ENCODE results near the gene DLG4.
A peak's percentile ranks its signal among the peaks of the same experiment; 100 is the strongest.
"Not testable (repeated sequence)": the region's sequence is repeated elsewhere in the genome, so short reads cannot be mapped to it uniquely, and the experiment has no call there.

The DLG4 gene

GRCh38 chr17:7249214-7249613, 29.6 kb upstream of the DLG4 start:
- no peak for DNase-seq

- no peak for DNase-seq
Observed at GRCh38 chr17:7248796-7249195, 29.2 kb upstream of the DLG4 start.

GRCh38 chr17:7246779-7247178, 27.1 kb upstream of the DLG4 start:
- DNase-seq, result no peak

GRCh38 chr17:7243838-7244237, 24.2 kb upstream of the DLG4 start:
- DNase-seq, result not testable (repeated sequence)

DNA sequence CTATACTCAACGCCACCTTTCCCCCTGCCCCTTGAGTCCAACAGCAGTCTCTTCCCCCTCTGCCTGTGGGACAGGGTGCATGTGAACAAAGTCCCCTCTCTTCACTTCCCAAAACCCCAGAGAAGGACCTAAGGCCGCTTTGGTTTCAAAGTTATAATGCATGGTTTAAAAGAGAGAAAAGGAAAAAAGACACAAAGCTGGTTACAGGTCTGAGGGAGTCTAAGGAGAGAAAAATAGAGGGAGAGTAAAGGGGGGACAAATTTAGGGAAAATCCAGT, 23.8 kb upstream of the DLG4 start:
- DNase-seq, result no peak

GRCh38 chr17:7242717-7243452, 23.2 kb upstream of the DLG4 start:
- DNase-seq, result peak; percentile 79 to 88 (median 86)

- peak; percentile 81 to 90 (median 86) for DNase-seq
Observed at GRCh38 chr17:7241783-7242716, 22.4 kb upstream of the DLG4 start, which contains the start of gene GABARAP. Gene GABARAP, minus strand, starts transcription at chr17:7242449. Its CDS starts 119 bp downstream, at chr17:7242330.

DNA sequence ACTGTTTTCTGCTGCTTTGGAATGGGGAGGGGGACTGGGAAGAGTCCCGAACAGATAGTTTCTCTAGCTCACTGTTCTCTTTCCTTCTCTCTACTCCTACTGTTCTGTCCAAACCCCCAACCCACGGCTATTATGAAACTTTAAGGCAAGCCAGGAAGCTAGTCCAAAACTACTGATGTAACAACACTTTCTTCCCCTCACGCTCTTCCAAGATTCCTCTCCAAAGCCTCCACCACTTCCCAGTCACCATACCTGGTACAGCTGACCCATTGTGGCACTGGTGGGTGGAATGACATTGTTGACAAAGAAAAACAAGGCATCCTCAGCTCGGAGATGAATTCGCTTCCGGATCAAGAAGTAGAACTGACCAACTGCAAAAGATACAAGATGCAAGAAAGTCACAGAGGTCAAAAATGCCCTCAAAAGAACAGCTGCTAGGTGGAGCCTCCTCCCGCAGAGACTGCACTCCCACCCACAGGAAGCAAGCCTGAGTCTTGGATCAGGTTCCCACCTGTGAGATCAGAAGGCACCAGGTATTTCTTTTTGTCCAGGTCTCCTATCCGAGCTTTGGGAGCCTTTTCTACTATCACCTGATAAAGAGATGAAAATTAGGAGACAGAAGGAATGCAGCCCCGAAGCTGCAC, 21.6 kb upstream of the DLG4 start:
- DNase-seq, result no peak

GRCh38 chr17:7240375-7240774, 20.7 kb upstream of the DLG4 start:
- no peak for DNase-seq

GRCh38 chr17:7239091-7240027, 19.7 kb upstream of the DLG4 start, which contains the start of gene PHF23:
Gene PHF23, minus strand, starts transcription at chr17:7239457. Its CDS starts 178 bp downstream, at chr17:7239279.
- peak; percentile 94 to 96 (median 96) for DNase-seq

DNA sequence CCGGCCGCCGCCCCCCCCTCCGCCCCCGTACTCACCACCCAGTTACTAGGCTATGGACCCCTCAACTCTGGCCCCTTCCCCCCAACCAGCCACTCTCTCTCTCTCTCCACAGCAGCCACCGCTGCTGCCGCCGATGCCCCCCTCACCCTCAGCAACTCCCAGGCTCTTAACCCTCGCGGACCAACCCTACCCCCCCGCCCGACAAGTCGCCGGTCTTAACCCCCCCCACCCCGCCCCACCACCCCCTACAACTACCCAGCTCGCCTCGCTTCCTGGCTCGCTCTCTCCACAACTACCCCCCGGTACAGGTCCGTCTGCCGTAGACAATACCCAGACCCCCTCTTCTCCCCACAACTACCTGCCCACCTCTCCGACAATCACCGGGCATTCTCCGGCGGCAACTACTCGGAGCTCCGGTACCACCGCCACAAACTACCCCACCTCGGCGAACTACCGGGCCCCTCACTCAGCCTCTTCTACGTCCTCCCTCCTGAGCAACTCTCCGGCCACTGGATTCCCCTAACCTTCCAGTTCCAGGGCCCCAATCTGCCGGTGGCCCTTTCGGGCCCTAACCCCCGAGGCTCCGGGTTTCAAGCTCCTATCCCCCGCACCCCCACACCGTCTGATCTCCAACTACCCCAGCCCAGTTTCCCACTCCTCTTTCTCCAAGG, 18.9 kb upstream of the DLG4 start:
- peak in 2 of 4 experiments; percentile 48 to 52 for DNase-seq

- DNase-seq, result peak; percentile 67 to 71 (median 69)
Observed at GRCh38 chr17:7237761-7238419, 18.3 kb upstream of the DLG4 start.

DNA sequence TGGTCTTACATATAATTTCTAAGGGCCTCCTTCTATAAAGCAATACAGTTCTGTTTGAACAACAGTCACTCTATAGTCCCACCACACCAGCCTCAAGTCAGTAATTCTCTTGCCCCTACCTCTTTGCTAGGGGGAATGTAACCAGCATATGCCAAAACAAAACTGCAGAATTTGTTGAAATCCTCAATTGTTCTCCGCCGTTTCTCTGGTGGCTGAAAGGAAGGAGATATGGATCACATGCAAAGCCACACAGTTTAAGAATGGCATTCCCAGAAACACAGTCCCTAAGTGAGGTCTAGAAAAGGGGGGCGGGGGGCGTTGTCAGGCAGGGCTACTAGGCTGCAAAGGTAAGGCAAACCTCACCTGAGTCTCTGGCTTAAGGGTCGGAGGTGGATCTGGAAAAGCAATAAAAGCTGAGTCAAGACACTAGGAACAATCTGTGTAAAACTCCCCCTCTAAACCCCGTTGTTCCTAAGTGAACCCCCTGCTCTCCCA, 17.7 kb upstream of the DLG4 start:
- DNase-seq, result no peak

DNA sequence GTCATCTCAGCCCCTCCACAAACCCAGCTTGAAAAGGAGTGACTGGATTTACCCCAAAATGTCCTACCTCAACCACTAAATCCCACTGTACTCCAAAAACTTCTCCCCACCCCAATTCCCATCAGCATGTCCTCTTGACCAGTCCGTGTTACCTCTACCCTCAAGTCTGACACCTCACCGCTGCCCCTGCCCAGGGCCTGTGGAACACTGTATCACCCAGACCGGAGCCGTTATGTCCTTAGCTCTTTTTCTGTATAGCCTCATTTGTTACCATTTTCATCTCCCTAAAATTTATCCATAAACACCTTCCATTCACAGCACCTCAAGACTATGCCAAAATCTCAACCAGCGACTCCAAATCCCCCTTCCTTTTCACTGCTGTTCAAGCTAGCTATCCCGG, 17.2 kb upstream of the DLG4 start:
- DNase-seq, result no peak

DNA sequence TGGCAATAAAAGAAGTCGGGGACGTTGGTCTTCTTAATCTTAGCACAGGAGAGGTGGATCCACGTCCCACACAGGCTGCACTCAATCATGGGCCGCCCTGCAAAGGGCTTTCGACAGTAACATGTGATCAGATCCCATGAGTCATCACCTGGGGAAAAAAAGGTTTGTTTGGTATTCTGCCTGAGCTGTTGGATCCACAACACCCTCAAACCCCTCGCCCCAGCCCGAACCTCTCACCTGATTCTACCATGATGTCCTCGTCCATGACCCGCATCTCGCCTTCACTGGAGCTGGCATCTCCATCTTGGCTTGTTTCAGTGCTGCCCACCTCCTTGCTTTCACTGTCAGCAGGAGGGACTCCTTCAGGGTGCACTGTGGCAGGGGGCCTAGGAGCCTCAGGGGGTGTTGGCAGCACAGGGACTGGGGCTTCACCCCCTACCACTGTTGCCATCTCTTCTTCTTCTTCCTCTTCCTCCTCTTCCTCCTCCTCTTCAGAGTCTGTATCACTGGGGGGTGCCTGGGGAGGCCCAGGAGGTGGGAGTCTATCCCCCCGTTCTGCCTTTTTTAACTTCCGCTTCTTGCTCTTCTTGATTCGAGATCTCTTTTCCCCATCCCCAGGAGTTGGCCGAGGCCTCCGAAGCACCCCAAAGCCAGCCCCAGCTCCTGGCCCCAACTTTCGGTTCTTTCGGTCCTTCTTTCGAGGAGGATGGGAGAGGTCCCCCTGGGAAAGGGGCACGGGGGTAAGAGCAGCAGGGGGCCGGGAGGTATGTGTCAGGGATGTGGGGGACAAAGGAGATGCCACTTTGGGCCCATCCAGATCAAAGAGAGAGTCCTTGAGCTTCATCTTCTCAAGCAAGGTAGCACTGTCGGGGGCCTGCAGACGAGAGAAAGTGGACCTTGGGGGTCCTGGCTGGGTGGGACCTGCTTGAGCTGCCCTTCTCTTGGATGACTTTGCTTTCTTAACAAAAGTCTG, 16.3 kb upstream of the DLG4 start:
- no peak for DNase-seq

GRCh38 chr17:7234083-7234951, 14.7 kb upstream of the DLG4 start, which contains the start of gene DVL2:
Gene DVL2, minus strand, starts transcription at chr17:7234517. Its CDS starts 255 bp downstream, at chr17:7234262.
- peak; percentile 78 to 89 (median 84) for DNase-seq

DNA sequence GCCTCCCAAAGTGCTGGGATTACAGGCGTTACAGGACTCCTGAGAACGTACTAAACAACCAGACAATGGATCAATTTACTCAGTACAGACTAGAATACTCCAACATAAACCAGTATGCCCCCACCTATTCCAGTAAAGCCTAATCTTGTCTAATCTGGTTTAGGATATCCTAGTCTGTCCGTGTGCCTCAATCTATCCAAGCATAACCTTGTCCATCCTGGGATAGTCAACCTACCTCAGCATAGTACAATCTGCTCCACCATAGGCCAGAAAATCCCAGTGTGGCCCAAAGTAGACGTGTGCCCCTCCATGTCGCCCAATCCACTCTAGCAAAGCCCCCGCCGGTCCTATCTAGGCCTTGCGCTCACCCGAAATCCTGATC, 14.1 kb upstream of the DLG4 start:
- no peak for DNase-seq

DNA sequence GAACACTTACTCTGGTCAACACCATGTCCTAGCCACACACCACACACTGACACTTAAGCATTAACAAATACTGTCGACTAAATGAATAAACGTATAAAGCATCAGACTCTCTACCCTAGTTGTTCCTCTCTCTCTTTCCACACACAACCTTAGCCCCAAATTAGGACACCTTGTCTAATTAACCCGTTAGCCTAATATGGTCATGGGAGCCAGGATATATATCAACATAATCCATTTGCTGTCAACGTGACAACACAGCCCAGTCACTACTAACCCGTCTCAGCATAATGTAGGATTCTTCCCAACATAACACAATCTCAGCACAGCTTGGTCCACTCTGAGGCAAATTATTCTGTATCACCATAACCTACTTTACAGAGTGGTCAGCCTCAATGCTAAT, 12.5 kb upstream of the DLG4 start:
- no peak for DNase-seq

- no peak for DNase-seq
Observed at GRCh38 chr17:7229504-7229903, 9.9 kb upstream of the DLG4 start.
